Neural progenitor cell (in vitro differentiated cells): ENCODE measurements around the gene TRAPPC6A. TPM values are rescaled to one million over a fixed set of nuclear protein-coding genes. Genes with fewer than 3 reads are reported as not detected.

Source experiments
- DNase-seq: peaks from one replicate; pipeline ENCODE4 v3.0.0-alpha.2; 2016; ENCODE audit warnings: low spot score
- H2AFZ ChIP-seq: fragments of 200-600 bp; sonication (generic); replicated peaks from 2 replicates; pipeline ENCODE4 v1.6.1; 2016; ENCODE audit warnings: antibody characterized with exemption
- H3F3A ChIP-seq: fragments of 200-600 bp; sonication (generic); 2 replicates; pipeline ENCODE4 v1.6.1; 2016; ENCODE audit warnings: antibody characterized with exemption, low read depth
- H3K27ac ChIP-seq: fragments of 200-600 bp; sonication (generic); 2 replicates; pipeline ENCODE4 v1.5.1; 2016; ENCODE audit warnings: mild to moderate bottlenecking
- H3K27me3 ChIP-seq: fragments of 200-600 bp; sonication (generic); 2 replicates; pipeline ENCODE4 v1.6.1; 2016; ENCODE audit warnings: mild to moderate bottlenecking, moderate library complexity
- H3K36me3 ChIP-seq: fragments of 200-600 bp; sonication (generic); 2 replicates; pipeline ENCODE4 v1.5.1; 2016
- H3K4me1 ChIP-seq: fragments of 200-600 bp; sonication (generic); 2 replicates; pipeline ENCODE4 v1.6.1; 2016; ENCODE audit warnings: mixed run types
- H3K4me2 ChIP-seq: fragments of 200-600 bp; sonication (generic); 2 replicates; pipeline ENCODE4 v1.6.1; 2016
- H3K4me3 ChIP-seq: fragments of 200-600 bp; sonication (generic); 2 replicates; pipeline ENCODE4 v1.5.1; 2016
- H3K79me2 ChIP-seq: fragments of 200-600 bp; sonication (generic); 2 replicates; pipeline ENCODE4 v1.6.1; 2016; ENCODE audit warnings: low read depth
- H3K9ac ChIP-seq: fragments of 200-600 bp; sonication (generic); 2 replicates; pipeline ENCODE4 v1.6.1; 2016
- H3K9me3 ChIP-seq: fragments of 200-600 bp; sonication (generic); 2 replicates; pipeline ENCODE4 v1.5.1; 2016; ENCODE audit warnings: low read depth
- H4K20me1 ChIP-seq: fragments of 200-600 bp; sonication (generic); 2 replicates; pipeline ENCODE4 v1.6.1; 2016; ENCODE audit warnings: low read depth
- H3K27ac Mint-ChIP-seq: 3 replicates; pipeline ENCODE4 v1.8.0; 2021; ENCODE audit warnings: mixed read lengths
- H3K27me3 Mint-ChIP-seq: 2 replicates; pipeline ENCODE4 v1.8.0; 2022; ENCODE audit warnings: low read depth, mild to moderate bottlenecking, inconsistent platforms, moderate library complexity, mixed read lengths; ENCODE audit not compliant: insufficient read depth
- H3K36me3 Mint-ChIP-seq: 3 replicates; pipeline ENCODE4 v1.8.0; 2021; ENCODE audit warnings: mixed read lengths
- H3K4me1 Mint-ChIP-seq: 3 replicates; pipeline ENCODE4 v1.8.0; 2021; ENCODE audit warnings: mixed read lengths
- H3K4me3 Mint-ChIP-seq: 3 replicates; pipeline ENCODE4 v1.8.0; 2021; ENCODE audit warnings: mild to moderate bottlenecking, moderate library complexity, mixed read lengths
- H3K9me3 Mint-ChIP-seq: 3 replicates; pipeline ENCODE4 v1.8.0; 2020; ENCODE audit warnings: mixed read lengths
- CTCF ChIP-seq: fragments of 200-600 bp; sonication (generic); IDR thresholded peaks from 2 replicates; pipeline ENCODE4 v1.5.1; 2017; ENCODE audit warnings: antibody characterized with exemption, mild to moderate bottlenecking
- EZH2 ChIP-seq: fragments of 200-600 bp; sonication (generic); IDR thresholded peaks from 2 replicates; pipeline ENCODE4 v1.6.1; 2017; ENCODE audit warnings: antibody characterized with exemption, mild to moderate bottlenecking, moderate library complexity
- EZH2phosphoT487 ChIP-seq: fragments of 200-600 bp; sonication (generic); IDR thresholded peaks from 2 replicates; pipeline ENCODE4 v1.6.1; 2017; ENCODE audit warnings: antibody characterized with exemption
- total RNA-seq: library from RNA; depleted of rRNA; stranded (reverse); fragments of >200 nt; gene quantifications from 2 replicates; pipeline ENCODE4 v1.2.3, GENCODE V29; 2015; ENCODE audit warnings: low replicate concordance

Gene TRAPPC6A
- total RNA-seq, 1 donor from 2014 or later: 24.7 TPM

GRCh38 chr19:45150751-45151281 is 27.2 kb downstream of the TRAPPC6A start:
- TF ChIP-seq EZH2 (no peak), EZH2phosphoT487 (no peak), CTCF (no peak)
- peaks cover 53% of the 10 kb centered on the region for H3K27me3 ChIP-seq
- no peak overlapping the region for H3K4me2 ChIP-seq
- Mint-ChIP-seq H3K4me3 (no peak overlapping the region), H3K36me3 (no peaks in the 10 kb centered on the region), H3K9me3 (peaks cover 2% of the 10 kb centered on the region), H3K4me1 (peaks cover 11% of the 10 kb centered on the region), H3K27me3 (peaks cover 20% of the 10 kb centered on the region), H3K27ac (no peak overlapping the region)
- H3K9ac ChIP-seq: no peak overlapping the region
- peaks cover 10% of the 10 kb centered on the region for H4K20me1 ChIP-seq
- H3K4me1 ChIP-seq: peaks cover 5% of the 10 kb centered on the region
- no peaks in the 10 kb centered on the region for H3K79me2 ChIP-seq
- DNase-seq: no peak
- H3K27ac ChIP-seq: no peak overlapping the region
- no peaks in the 10 kb centered on the region for H3K9me3 ChIP-seq
- H2AFZ ChIP-seq: no peak overlapping the region
- H3K4me3 ChIP-seq: no peak overlapping the region
- peaks cover 24% of the 10 kb centered on the region for H3F3A ChIP-seq
- no peaks in the 10 kb centered on the region for H3K36me3 ChIP-seq

GRCh38 chr19:45150180-45150579 is 27.9 kb downstream of the TRAPPC6A start:
- Histone ChIP-seq H3K4me3 (no peak overlapping the region), H3F3A (peaks cover 24% of the 10 kb centered on the region), H4K20me1 (peaks cover 10% of the 10 kb centered on the region), H3K9me3 (no peaks in the 10 kb centered on the region), H2AFZ (no peak overlapping the region), H3K36me3 (no peaks in the 10 kb centered on the region), H3K27me3 (peaks cover 47% of the 10 kb centered on the region), H3K27ac (no peak overlapping the region), H3K4me1 (peaks cover 5% of the 10 kb centered on the region), H3K79me2 (no peaks in the 10 kb centered on the region), H3K9ac (no peak overlapping the region), H3K4me2 (no peak overlapping the region)
- H3K36me3 Mint-ChIP-seq: no peaks in the 10 kb centered on the region
- H3K27me3 Mint-ChIP-seq: peaks cover 20% of the 10 kb centered on the region
- peaks cover 9% of the 10 kb centered on the region for H3K4me1 Mint-ChIP-seq
- H3K4me3 Mint-ChIP-seq: no peak overlapping the region
- H3K9me3 Mint-ChIP-seq: peaks cover 2% of the 10 kb centered on the region
- TF ChIP-seq EZH2 (no peak), CTCF (no peak), EZH2phosphoT487 (no peak)
- DNase-seq: no peak
- H3K27ac Mint-ChIP-seq: no peak overlapping the region

GRCh38 chr19:45149129-45149528 is 28.9 kb downstream of the TRAPPC6A start:
- TF ChIP-seq CTCF (no peak), EZH2phosphoT487 (no peak), EZH2 (no peak)
- H3K27me3 Mint-ChIP-seq: peaks cover 19% of the 10 kb centered on the region
- no peak overlapping the region for H3K4me3 Mint-ChIP-seq

More at GRCh38 chr19:45149129-45149528, 28.9 kb downstream of the TRAPPC6A start:
- Mint-ChIP-seq H3K9me3 (peaks cover 2% of the 10 kb centered on the region), H3K27ac (no peak overlapping the region), H3K4me1 (peaks cover 4% of the 10 kb centered on the region), H3K36me3 (no peaks in the 10 kb centered on the region)
- no peak overlapping the region for H2AFZ ChIP-seq
- H4K20me1 ChIP-seq: peaks cover 10% of the 10 kb centered on the region
- H3F3A ChIP-seq: peaks cover 22% of the 10 kb centered on the region
- H3K27me3 ChIP-seq: peaks cover 37% of the 10 kb centered on the region
- DNase-seq: no peak
- no peak overlapping the region for H3K4me3 ChIP-seq
- no peak overlapping the region for H3K9ac ChIP-seq
- no peak overlapping the region for H3K27ac ChIP-seq
- H3K4me1 ChIP-seq: peaks cover 4% of the 10 kb centered on the region
- H3K36me3 ChIP-seq: no peaks in the 10 kb centered on the region
- H3K9me3 ChIP-seq: no peaks in the 10 kb centered on the region
- H3K79me2 ChIP-seq: no peaks in the 10 kb centered on the region
- no peak overlapping the region for H3K4me2 ChIP-seq
